ENCODE results near the gene EFCAB6. TPM values are rescaled to one million over a fixed set of nuclear protein-coding genes. Genes with fewer than 3 reads are reported as not detected.
A peak's percentile ranks its signal among the peaks of the same experiment; 100 is the strongest.

EFCAB6 gene
- total and polyA plus RNA-seq, 5 experiments from 2014 or later, result 0.14 to 1.7 (median 0.58) TPM; not detected in 2

DNA sequence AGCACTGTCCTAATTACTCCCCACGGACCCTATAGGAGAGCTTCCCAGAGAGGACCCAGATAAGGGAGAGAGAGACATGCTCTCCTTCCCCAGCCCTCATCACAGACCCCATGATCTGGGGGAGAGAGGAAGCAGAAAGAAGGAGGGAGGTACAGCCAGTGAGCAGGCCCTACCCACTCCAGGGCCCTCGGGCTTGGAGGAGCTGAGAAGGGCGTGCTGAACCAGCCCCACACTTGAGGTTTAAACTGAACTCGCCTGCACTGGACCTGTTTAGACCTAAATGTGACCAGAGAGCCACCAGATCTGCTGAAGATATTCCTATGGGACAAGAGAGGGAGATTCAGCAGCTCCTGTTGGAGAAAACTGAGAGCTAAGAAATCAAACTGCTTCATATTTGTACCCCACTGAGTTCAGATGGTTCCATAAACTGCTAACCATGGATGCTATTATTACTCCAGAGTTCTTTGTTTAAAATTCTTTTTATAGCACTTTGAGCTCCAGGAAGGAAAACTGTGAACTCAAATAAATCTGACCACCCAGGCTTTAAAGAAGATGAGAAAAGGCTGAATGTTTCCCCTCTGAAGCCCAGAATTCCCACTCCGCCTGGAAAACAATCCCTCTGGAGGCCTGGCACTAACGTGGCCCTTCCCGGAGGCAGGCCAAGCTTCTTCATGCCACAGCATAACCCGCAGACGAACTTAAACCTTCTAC, 67.2 kb downstream of the EFCAB6 start:
- DNase-seq, result no peak
- H3K4me1 Mint-ChIP-seq, result no peaks in the 10 kb centered on the region
- no peaks in the 10 kb centered on the region for H3K36me3 Mint-ChIP-seq
- H3K9me3 Mint-ChIP-seq, result no peaks in the 10 kb centered on the region
- no peak for ATAC-seq
- H3K27ac Mint-ChIP-seq, result no peak overlapping the region
- H3K4me3 Mint-ChIP-seq, result no peak overlapping the region
- POLR2A ChIA-PET, result no interaction called here
- peaks cover 10 to 26% (median 15%) of the 10 kb centered on the region in 5 donors for H3K27me3 Mint-ChIP-seq

DNA sequence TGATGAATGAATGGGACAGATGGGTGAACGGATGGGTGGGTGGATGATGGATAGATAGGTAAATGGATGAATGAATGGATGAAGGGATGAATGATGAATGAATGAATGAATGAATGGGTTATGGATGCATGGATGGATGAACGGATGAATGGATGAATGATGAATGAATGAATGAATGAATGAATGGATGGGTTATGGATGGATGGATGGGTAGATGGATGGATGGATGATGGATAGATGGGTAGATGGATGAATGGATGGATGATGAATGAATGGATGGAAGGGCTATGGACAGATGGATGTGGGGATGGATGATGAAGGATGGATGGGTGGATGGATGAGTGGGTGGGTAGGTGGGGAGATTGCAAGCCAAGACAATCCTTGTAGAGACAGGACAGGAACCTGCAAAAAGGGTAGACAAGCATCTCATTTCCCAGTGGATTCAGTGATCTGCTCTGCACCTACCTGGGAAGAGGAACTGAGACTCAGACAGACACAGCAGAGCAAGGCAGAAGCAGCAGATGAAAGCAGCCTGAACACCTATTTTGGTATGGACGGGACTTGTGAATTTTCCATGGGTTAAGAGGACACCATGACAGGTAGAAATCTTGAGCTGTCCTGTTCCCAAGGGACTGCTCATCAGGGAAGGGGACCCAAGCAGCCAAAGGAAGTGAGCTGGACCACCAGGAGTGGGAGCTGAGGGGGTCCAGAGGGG, 68.0 kb downstream of the EFCAB6 start:
- POLR2A ChIA-PET, result no interaction called here
- H3K27me3 Mint-ChIP-seq, result peaks cover 10 to 25% (median 15%) of the 10 kb centered on the region in 5 donors
- no peaks in the 10 kb centered on the region for H3K36me3 Mint-ChIP-seq
- ATAC-seq, result no peak
- H3K9me3 Mint-ChIP-seq, result no peaks in the 10 kb centered on the region
- H3K4me3 Mint-ChIP-seq, result no peak overlapping the region
- H3K4me1 Mint-ChIP-seq, result no peaks in the 10 kb centered on the region
- H3K27ac Mint-ChIP-seq, result peak overlapping the region in 1 of 10 donors; percentile 85
- no peak for DNase-seq

DNA sequence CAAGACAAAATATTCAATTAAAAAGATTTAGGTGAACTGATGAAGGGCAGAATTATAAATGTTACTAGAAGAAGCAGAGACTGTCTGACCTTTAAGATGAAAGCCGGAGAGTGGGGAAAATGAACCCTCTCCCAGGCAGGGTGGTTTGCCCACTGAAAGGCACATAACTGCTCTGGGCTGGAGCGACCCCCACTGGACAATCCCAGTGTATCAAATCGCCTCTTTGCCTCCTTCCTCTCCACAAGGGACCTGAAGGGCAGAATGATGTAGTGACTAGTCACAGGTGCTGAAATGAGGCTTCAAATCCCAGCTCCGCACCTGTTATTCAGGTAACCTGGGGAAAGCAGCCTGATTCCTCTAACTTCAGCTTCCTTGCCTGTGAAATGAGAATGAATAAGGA, 69.0 kb downstream of the EFCAB6 start:
- Mint-ChIP-seq H3K36me3 (no peaks in the 10 kb centered on the region), H3K4me3 (no peak overlapping the region), H3K4me1 (no peaks in the 10 kb centered on the region), H3K9me3 (no peaks in the 10 kb centered on the region), H3K27ac (no peak overlapping the region), H3K27me3 (peaks cover 3 to 17% (median 13%) of the 10 kb centered on the region in 5 donors)
- no peak for DNase-seq
- POLR2A ChIA-PET, result no interaction called here
- no peak for ATAC-seq

GRCh38 chr22:43742154-43742950, 69.8 kb downstream of the EFCAB6 start:
- Mint-ChIP-seq H3K36me3 (no peaks in the 10 kb centered on the region), H3K4me1 (no peaks in the 10 kb centered on the region), H3K4me3 (no peak overlapping the region), H3K9me3 (no peaks in the 10 kb centered on the region), H3K27me3 (peaks cover 2 to 15% (median 12%) of the 10 kb centered on the region in 5 donors), H3K27ac (no peak overlapping the region)
- no peak for ATAC-seq
- POLR2A ChIA-PET, result no interaction called here
- no peak for DNase-seq

DNA sequence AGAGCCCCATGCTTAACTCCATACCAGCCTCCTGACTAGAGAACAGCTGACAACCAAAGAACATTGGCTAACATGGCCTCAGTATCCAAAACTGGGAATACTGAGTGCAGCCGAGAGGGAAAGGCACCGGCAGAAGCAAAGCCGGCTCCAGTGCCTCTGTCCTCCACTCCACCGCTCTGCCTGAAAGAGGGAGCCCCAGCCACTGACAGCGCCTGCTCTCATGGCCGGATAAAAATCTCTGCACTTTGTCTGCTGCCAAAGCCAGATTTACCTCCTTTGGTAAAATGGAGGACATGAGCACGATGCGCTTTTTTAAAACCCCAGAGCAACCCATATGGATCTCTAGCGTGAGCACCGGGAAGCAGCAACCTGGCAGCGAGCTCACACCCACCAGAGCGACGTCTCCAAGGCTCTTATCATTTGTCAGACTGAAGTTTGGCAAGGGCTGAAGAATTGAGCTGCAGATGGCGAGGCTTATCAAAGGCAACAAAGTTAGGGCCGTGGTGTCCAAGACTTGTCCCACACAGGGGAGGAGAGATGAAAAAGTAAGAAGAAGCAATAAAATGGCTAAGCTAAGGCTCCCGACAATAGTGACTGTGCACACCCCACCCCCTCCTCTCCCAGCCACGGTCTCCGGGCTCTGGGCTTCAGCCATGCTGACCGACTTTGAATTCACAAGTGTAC, 71.4 kb downstream of the EFCAB6 start:
- H3K27me3 Mint-ChIP-seq, result peaks cover 2 to 15% (median 6%) of the 10 kb centered on the region in 5 donors
- H3K36me3 Mint-ChIP-seq, result no peaks in the 10 kb centered on the region
- H3K9me3 Mint-ChIP-seq, result no peaks in the 10 kb centered on the region
- no peak overlapping the region for H3K4me3 Mint-ChIP-seq
- DNase-seq, result no peak
- POLR2A ChIA-PET, result no interaction called here
- no peak overlapping the region for H3K27ac Mint-ChIP-seq
- H3K4me1 Mint-ChIP-seq, result no peaks in the 10 kb centered on the region
- no peak for ATAC-seq

DNA sequence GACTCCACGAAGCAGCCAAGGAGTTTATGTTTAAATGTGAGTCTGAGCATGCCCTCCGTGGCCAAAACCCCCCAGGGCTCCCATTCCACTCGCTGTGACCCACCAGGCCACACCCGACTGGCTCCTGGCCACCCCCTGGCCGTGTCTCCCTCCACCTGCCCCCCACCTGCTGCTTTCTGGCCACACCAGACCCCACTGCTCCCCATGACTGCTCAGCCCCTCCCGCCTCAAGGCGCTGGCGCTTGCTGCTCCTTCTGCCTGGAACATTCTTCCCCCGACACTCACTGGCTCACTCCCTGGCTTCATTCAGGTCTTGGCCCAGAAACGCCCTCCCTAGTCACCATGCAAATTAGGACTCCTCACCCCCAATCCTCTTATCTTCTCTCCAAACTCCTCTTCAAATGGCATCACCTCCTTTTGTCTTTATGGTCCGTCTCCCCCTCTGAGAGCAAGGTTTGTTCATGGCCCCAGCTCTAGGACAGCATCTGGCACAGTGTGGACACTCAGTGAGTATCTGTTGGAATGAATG, 72.2 kb downstream of the EFCAB6 start:
- Mint-ChIP-seq H3K9me3 (no peaks in the 10 kb centered on the region), H3K4me3 (no peak overlapping the region), H3K36me3 (no peaks in the 10 kb centered on the region), H3K4me1 (no peaks in the 10 kb centered on the region), H3K27me3 (peaks cover 2 to 15% (median 6%) of the 10 kb centered on the region in 5 donors), H3K27ac (no peak overlapping the region)
- POLR2A ChIA-PET, result no interaction called here
- no peak for ATAC-seq
- DNase-seq, result no peak

GRCh38 chr22:43737150-43737828, 74.8 kb downstream of the EFCAB6 start:
- Mint-ChIP-seq H3K4me3 (no peak overlapping the region), H3K27ac (no peak overlapping the region), H3K9me3 (no peaks in the 10 kb centered on the region), H3K4me1 (no peaks in the 10 kb centered on the region), H3K36me3 (no peaks in the 10 kb centered on the region), H3K27me3 (peaks cover 0 to 2% (median 0%) of the 10 kb centered on the region in 5 donors)
- POLR2A ChIA-PET, result no interaction called here
- DNase-seq (no peak), ATAC-seq (no peak)

DNA sequence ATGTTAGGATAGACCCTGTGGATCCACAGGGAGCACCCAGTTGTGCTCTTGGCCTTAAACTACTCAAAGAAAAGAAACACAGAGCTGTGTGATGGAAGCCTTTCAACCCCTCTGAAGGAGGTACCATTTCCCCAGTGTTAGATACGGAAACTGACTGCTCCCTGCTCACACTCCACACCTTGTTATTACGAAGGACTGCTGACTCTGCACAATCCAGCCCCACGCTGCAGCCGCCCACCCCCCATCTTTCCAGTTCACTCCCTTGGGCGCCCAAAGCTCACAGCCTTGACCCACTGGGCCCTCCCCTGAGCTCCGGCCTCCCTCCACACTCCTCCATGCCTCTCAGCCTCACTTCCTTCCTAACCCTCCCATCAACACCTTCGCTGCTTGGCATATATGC, 75.5 kb downstream of the EFCAB6 start:
- H3K9me3 Mint-ChIP-seq, result no peaks in the 10 kb centered on the region
- POLR2A ChIA-PET, result no interaction called here

DNA sequence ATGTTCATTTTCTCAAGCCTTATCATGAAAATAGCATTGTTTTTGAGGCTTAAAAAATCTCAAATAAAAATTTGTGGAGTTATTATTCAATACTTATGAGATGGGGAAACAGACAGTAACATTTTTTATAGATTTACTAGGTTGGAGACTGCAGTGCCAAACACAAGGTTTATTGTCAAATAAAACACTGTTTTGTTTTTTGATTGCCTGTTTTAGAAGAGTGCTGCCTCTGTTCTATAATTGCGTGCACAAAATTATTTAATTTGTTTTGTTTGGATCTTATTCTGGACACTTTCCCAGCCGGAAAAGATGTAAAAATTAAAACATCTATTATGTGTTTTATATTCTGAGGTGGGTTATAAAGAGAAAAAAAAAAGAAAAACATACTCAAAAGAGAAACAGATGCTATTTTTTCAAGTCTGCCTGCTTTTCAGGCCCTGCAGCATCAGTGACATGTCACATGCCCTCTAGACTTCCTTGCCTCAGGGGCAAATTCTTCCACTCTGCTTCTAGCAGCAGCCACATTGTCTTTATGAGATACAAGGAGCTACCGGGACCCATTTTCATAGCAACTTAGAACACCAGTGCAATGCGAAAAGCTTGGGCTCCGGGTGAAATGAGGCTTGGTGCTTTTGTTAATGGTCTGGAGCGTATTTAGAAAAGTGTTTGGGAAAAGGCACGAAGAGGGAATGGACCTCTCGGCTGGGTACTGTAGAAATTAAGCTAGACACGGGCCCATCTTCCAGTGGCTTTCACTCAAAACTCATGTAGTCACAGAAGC, 77.5 kb downstream of the EFCAB6 start:
- H3K36me3 Mint-ChIP-seq, result peaks cover 0 to 2% (median 0%) of the 10 kb centered on the region in 3 donors
- H3K27ac Mint-ChIP-seq, result no peak overlapping the region
- no peaks in the 10 kb centered on the region for H3K9me3 Mint-ChIP-seq
- DNase-seq (no peak), ATAC-seq (no peak)
- no peaks in the 10 kb centered on the region for H3K4me1 Mint-ChIP-seq
- no peak overlapping the region for H3K4me3 Mint-ChIP-seq
- POLR2A ChIA-PET, result no interaction called here
- H3K27me3 Mint-ChIP-seq, result peaks cover under 1 to 9% (median 7%) of the 10 kb centered on the region in 5 donors

More for the DNA sequence above, 75.5 kb downstream of the EFCAB6 start:
- ATAC-seq (no peak), DNase-seq (no peak)
- Mint-ChIP-seq H3K27ac (no peak overlapping the region), H3K4me3 (no peak overlapping the region), H3K27me3 (peaks cover 0 to 2% (median 0%) of the 10 kb centered on the region in 5 donors), H3K4me1 (no peaks in the 10 kb centered on the region), H3K36me3 (no peaks in the 10 kb centered on the region)

- Mint-ChIP-seq H3K27me3 (peaks cover 6 to 23% (median 14%) of the 10 kb centered on the region in 5 donors), H3K4me3 (no peak overlapping the region), H3K36me3 (peaks cover 0 to 13% (median 2%) of the 10 kb centered on the region in 3 donors), H3K27ac (no peak overlapping the region), H3K4me1 (no peaks in the 10 kb centered on the region), H3K9me3 (peaks cover 0 to 7% (median 0%) of the 10 kb centered on the region in 9 donors)
- no peak for DNase-seq
- POLR2A ChIA-PET, result no interaction called here
- no peak for ATAC-seq
Observed at GRCh38 chr22:43733138-43733537, 79.0 kb downstream of the EFCAB6 start.

DNA sequence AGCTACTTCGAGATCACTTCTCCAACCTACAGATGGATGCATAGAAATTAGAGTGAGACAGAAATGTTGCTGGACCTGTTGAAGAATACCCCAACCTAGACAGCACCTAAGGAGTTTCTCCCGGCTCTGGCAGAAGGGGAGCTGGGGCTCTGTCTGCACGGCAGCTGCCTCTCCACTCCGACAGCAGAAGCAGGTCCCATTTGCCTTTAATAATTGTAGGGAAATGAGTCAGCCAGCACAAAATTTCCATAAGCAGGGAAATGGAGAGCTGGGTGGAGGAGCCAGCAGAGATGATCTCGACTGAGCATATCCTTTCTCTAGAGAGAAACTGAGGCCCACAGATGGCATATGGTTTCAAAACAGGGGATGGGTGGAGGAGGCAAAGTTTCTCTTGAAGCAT, 80.1 kb downstream of the EFCAB6 start:
- Mint-ChIP-seq H3K4me3 (no peak overlapping the region), H3K27me3 (peaks cover 6 to 24% (median 14%) of the 10 kb centered on the region in 5 donors), H3K9me3 (peaks cover 0 to 15% (median 2%) of the 10 kb centered on the region in 9 donors), H3K27ac (no peak overlapping the region), H3K4me1 (no peaks in the 10 kb centered on the region), H3K36me3 (peaks cover 0 to 16% (median 2%) of the 10 kb centered on the region in 3 donors)
- ATAC-seq (no peak), DNase-seq (no peak)
- POLR2A ChIA-PET, result interaction anchor here (0.6 kb wide), 1 partner anchor 100 kb away, joined by 3 read pairs; no protein-coding TSS in a partner anchor
